Mononuclear cell (primary cell): Measurements from ENCODE around the gene NACA2. TPM values are rescaled to one million over a fixed set of nuclear protein-coding genes. Genes with fewer than 3 reads are reported as not detected.
"Not testable (repeated sequence)": the region's sequence is repeated elsewhere in the genome, so short reads cannot be mapped to it uniquely, and the experiment has no call there.

Experiments
- H3K27me3 ChIP-seq: 2 replicates; pipeline ENCODE4 v1.6.0; 2011; ENCODE audit warnings: low read length, control low read depth; ENCODE audit not compliant: insufficient read depth
- H3K4me1 ChIP-seq: 2 replicates; pipeline ENCODE4 v1.5.1; 2011; ENCODE audit warnings: mild to moderate bottlenecking, low read length, control low read depth; ENCODE audit not compliant: insufficient read depth
- H3K4me3 ChIP-seq: 2 replicates; pipeline ENCODE4 v1.5.1; 2011; ENCODE audit warnings: mild to moderate bottlenecking, low read length, moderate library complexity
- H3K9me3 ChIP-seq: 2 replicates; pipeline ENCODE4 v1.5.1; 2011; ENCODE audit warnings: low read depth, mild to moderate bottlenecking, control low read depth, low read length
- total RNA-seq: library from RNA; depleted of rRNA; stranded (reverse); fragments of >200 nt; gene quantifications from one replicate; pipeline ENCODE4 v1.2.3, GENCODE V29; 2012

NACA2 gene
- total RNA-seq, 1 donor = 0.31 TPM

DNA sequence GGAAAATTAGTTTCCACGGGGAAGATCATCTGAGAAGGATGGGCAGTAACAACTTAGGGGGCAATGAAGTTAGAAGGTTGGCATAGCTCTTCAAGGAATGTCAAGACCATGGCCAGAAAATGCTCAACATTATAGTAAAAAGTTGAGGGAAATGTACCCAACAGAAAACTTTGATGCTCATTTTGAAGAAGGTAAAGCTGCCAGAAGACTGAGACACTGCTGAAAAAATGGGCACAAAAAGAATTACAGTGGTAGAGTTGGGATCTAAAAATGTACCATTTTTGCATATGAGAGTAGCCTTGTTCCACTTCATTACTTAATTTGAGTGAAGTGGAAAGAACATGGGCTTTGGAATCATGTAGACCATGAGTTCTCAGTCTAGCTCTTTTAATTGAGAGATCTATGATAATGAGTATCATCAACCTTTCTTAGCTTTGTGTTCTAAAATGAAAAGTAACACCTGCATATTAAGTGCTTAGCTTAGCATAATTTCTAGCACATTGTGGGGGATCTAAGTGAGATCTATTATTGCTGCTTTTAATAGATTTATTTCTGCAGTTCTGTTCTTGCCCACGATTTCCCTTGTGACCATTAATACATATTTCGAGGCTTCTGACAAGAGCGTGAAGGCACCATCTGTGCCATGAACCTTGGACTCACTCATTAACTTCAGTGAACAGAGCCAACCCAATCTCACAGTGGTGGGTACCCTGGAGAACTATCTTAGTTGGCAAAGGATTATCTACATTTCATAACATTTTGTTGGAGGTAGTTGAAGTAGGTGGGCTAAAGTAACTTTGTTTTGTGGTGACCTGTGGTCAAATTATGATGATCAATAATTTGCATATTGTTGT is 3.0 kb downstream of the NACA2 start:
- Histone ChIP-seq H3K9me3 (no peaks in the 10 kb centered on the region), H3K4me1 (no peaks in the 10 kb centered on the region), H3K4me3 (no peak overlapping the region), H3K27me3 (no peaks in the 10 kb centered on the region)

DNA sequence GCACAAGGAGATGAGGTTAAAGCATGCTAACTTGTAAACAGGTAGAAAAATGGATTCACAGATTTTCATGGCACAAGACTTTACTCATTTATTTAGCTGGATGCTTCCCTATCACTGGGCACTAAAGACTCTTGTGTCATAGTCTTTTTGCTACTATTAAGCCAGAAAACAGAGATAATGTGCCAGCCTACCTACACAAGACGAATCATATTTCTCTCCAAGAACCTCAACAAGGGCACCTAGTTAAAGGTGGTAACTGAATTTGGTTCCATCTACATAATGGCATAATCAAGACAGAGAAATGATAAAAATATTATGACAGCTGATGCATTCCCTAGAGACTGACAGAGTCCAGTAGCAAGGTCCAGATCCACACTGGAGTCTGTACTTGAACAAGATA is 3.8 kb downstream of the NACA2 start:
- Histone ChIP-seq H3K4me1 (no peaks in the 10 kb centered on the region), H3K27me3 (no peaks in the 10 kb centered on the region), H3K9me3 (no peaks in the 10 kb centered on the region), H3K4me3 (no peak overlapping the region)

DNA sequence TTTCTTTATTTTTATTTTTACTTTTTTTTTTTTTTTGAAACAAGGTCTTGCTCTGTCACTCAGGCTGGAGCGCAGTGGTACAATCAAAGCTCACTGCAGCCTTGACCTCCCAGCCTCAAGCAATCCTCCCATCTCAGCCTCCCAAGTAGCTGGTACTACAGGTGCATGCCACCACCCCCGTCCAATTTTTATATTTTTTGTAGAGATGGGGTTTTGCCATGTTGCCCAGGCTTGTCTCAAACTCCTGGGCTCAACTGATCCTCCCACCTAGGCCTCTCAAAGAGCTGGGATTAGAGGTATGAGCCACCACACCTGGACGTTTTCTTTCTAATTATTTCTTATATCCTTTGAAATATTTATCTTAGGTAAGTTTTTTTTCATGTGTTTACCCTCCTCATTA is 4.4 kb downstream of the NACA2 start:
- H3K27me3 ChIP-seq, H3K9me3 ChIP-seq, H3K4me3 ChIP-seq, H3K4me1 ChIP-seq: not testable (repeated sequence)

DNA sequence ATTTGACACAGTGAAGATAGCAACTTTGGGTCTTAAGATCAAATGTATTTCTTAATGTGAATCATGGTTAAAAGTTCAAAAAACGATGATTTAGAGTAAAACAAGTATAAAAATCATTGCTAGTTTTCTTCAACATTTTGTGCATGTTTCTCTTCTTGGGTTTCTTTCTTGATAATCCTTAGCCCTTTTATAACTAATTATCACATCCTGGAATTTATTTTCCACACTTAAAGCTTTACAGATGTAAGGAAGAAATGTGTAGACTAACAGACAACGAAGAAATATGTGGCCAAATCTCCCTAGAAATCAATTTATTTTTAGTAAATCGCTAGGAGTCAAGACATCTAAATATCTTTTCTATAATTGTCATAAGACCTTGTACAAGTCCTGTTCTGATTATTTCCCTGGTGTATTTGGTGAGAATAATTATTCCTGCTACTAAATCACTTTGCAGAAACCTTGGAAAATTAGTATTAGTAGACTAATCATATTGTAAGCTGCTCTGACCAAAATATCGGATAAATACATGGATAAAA is 4.9 kb downstream of the NACA2 start:
- H3K27me3 ChIP-seq = peaks cover 4% of the 10 kb centered on the region
- no peaks in the 10 kb centered on the region for H3K4me1 ChIP-seq
- no peak overlapping the region for H3K4me3 ChIP-seq
- no peaks in the 10 kb centered on the region for H3K9me3 ChIP-seq

DNA sequence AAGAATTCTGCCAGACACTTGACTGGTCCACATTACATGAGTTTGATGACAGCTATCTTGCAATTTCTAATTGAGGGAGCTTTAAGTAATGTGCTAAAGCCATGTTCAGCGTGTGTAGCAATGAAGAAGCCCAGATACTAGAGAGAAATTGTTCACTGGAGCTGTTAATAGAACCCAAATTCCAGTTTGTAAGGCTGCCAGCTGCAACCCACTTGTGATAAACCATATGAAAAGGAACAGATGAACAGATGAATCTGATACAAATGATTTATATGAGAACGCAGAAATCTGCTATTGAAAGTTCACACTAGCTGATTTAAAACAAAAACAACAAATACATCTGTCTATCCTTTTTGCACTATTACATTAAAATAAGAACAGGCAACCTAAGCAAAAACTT is 6.2 kb downstream of the NACA2 start:
- Histone ChIP-seq H3K4me3 (no peak overlapping the region), H3K9me3 (no peaks in the 10 kb centered on the region), H3K4me1 (no peaks in the 10 kb centered on the region), H3K27me3 (peaks cover 14% of the 10 kb centered on the region)

DNA sequence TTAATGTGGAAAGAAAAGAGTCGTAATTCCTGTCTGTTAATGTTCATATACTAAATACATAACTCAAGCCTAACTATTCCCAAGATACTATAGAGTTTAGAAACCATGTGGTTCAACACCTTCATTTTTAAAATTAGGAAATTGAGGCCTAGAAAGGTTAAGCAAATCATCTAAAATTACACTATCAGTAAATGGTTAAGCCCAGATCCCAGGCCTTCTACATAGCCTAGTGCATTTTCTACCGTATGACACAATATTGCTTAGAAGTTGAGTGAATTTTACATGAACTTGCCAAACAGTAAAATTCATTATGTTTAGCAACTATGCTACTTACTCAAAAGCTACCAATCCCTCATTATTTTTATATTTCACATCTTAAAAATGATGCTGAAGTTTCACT is 6.8 kb downstream of the NACA2 start:
- peaks cover 17% of the 10 kb centered on the region for H3K27me3 ChIP-seq
- H3K4me3 ChIP-seq = no peak overlapping the region

DNA sequence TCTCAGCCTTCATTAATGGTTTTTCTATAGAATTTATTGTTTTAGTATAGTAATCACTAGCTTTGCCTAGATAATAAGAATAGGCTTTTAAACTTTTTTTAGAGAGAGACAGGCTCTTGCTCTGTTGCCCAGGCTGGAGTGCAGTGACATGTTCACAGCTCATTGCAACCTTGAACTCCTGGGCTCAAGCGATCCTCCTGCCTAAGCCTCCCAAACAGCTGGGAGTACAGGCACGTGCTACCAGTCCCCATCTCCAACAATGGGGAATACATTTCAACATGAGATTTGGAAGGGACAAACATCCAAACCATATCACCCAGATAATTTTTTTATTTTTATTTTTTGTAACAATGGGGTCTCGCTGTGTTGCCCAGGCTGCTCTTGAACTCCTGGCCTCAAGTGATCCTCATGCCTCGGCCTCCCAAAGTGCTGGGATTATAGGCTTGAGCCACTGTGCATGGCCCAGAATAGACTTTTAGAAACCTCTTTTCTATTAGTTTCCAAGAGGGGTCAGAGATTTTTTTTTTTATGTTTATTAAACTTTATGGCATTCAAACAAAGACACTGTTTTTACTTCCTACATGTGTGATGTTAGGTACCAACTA is 7.3 kb downstream of the NACA2 start:
- no peaks in the 10 kb centered on the region for H3K4me1 ChIP-seq
- no peak overlapping the region for H3K4me3 ChIP-seq
- no peaks in the 10 kb centered on the region for H3K9me3 ChIP-seq
- H3K27me3 ChIP-seq = peaks cover 19% of the 10 kb centered on the region

More for the DNA sequence above, 6.8 kb downstream of the NACA2 start:
- no peaks in the 10 kb centered on the region for H3K9me3 ChIP-seq
- H3K4me1 ChIP-seq = no peaks in the 10 kb centered on the region

DNA sequence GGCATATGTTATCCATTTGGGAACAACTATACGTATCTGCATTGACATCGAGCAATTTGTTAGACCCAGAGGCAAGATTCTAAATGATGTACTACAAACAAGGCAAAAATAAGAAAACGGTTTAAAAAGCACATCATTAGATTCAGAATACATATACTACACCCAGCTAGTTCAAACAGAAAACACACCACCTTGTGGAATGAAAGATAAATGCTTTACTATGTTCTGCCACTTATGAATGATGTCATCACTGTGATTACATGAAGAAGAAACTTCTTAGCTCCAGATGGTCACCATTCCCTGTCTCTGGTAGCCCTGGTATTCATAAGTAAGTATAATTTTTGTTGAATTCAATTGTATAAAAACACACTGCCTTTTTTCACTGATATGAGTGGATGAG is 7.8 kb downstream of the NACA2 start:
- Histone ChIP-seq H3K9me3 (no peaks in the 10 kb centered on the region), H3K27me3 (peaks cover 23% of the 10 kb centered on the region), H3K4me1 (no peaks in the 10 kb centered on the region), H3K4me3 (no peak overlapping the region)

DNA sequence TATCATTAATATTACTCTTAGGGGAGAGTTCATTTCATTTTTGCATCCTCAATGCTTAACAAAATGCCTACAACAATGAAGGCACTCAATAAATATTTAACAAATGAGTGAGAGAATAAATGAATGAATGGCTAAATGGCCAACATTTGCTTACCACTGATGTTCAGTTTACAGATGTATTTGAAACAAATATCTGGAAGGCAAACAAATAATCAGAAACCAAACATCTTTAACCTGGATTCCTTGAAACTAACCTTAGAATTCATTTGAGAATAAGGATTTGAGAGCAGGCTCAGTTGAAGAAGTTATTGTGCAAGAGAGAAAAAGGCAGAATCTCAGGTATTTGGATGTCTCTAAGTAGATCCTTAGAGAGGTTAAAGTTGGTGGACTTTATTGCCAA is 8.4 kb downstream of the NACA2 start:
- H3K4me3 ChIP-seq = no peak overlapping the region
- H3K27me3 ChIP-seq = peaks cover 27% of the 10 kb centered on the region
- no peaks in the 10 kb centered on the region for H3K9me3 ChIP-seq
- H3K4me1 ChIP-seq = no peaks in the 10 kb centered on the region

DNA sequence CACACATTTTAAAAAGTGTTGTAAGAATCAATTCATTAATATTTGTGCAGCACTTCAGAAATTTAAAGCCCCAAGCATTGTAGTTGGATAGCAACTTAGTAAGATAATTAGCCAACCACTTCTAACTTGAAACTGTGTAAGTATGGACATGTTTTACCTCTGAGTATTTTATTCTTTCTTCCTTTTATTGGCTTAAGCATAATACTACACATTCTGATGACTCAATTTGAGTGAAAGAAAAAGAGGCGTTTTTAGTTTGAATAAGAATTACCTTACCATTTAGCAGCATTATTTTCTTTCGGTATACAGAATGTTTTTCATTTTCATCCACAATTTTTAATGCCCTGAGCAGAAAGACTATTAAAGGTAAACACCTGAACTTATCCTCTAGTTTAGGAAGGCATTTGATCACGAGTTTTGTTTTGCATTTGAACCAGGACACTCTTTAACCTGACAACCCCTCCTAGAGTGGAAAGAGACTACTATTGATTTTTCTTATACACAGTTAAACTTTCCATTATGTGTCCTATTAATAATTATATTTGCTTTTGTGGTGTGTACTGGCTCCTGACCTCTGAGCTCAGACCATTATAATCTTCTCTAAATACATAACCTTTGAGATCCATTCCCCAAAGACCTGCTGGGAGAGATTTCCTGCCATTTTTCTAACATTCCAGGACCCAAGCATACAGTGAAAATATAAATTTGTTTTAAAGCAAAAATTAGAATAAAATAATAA is 9.2 kb downstream of the NACA2 start:
- Histone ChIP-seq H3K4me3 (no peak overlapping the region), H3K9me3 (no peaks in the 10 kb centered on the region), H3K27me3 (peaks cover 27% of the 10 kb centered on the region), H3K4me1 (no peaks in the 10 kb centered on the region)

DNA sequence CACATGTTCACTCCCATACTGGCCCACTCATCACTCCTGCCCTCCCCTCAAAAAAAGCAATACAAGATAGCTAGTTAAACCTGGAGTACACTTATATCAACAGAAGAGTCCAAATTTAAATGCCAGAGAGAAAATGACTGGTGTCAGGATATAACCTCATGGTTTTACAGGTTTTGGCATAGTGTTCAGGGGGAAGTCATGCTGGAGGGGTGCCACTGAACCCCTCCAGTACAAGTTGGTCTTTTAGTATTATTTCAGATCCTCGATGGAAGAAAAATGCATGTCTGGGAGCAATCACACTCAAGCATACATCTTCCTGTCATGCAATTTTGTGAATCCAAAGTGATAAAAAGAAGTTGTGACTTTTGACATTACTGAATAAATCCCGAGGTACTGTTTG is 10.5 kb downstream of the NACA2 start:
- peaks cover 27% of the 10 kb centered on the region for H3K27me3 ChIP-seq
- no peaks in the 10 kb centered on the region for H3K4me1 ChIP-seq
- no peak overlapping the region for H3K4me3 ChIP-seq
- H3K9me3 ChIP-seq = no peaks in the 10 kb centered on the region

DNA sequence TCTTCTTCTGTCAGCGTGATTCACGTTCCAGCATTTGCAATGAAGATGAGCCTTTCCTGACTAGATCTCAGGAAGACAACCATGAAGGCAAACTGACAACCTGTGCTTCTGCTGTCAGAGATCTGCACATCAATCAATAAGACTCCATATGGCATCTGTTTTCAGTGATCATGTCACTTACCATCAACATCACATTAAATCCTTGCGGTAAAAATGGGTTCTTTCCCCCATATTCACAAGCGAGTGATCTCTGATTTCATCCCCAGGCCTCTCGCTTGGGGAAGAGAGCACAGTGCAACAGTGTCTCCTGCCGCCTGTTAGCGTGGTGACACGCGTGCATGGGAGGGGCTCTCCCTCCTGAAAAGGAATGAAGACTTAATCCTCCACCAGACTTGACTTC is 11.1 kb downstream of the NACA2 start:
- H3K27me3 ChIP-seq = peaks cover 31% of the 10 kb centered on the region
- H3K9me3 ChIP-seq = no peaks in the 10 kb centered on the region
- no peaks in the 10 kb centered on the region for H3K4me1 ChIP-seq
- no peak overlapping the region for H3K4me3 ChIP-seq

DNA sequence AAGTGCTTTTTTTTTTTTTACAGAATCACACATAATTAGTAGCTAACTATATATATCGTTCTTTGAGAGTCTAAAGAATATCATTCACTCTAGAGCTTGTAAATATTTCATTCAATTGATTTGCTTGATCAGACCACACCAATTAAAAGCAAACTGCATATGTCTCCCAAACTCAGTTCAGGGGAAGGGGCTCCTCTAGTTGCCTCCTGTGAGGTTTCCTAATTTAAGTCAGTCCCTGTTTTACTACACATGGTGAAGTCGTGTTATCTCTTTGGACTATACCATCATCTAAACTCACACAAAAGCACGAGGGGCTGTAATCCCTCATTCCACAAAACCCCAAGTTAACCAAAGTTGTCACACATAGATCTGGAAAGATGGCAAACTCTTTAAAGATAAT is 11.7 kb downstream of the NACA2 start:
- no peaks in the 10 kb centered on the region for H3K4me1 ChIP-seq
- no peak overlapping the region for H3K4me3 ChIP-seq
- H3K27me3 ChIP-seq = peaks cover 31% of the 10 kb centered on the region
- H3K9me3 ChIP-seq = no peaks in the 10 kb centered on the region

DNA sequence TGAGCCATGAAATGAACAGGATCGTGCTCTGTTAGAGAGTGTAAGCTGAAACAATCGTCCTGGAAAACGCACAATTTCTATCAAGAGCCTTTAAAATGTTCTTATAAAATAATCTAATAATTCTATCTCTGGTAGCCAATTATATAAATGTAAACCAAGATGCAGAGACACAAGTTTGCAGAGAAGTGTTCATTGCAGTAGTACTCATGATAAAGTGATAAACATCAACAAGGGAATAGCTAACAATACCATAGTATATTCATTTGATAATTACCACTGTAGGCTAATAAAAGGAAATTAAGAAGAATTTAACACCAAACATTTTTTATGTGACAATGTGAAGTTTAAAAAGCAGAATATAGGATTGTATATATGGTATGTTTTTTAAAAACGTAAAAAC is 12.4 kb downstream of the NACA2 start:
- H3K4me3 ChIP-seq = no peak overlapping the region
- no peaks in the 10 kb centered on the region for H3K9me3 ChIP-seq
- peaks cover 31% of the 10 kb centered on the region for H3K27me3 ChIP-seq
- H3K4me1 ChIP-seq = no peaks in the 10 kb centered on the region

DNA sequence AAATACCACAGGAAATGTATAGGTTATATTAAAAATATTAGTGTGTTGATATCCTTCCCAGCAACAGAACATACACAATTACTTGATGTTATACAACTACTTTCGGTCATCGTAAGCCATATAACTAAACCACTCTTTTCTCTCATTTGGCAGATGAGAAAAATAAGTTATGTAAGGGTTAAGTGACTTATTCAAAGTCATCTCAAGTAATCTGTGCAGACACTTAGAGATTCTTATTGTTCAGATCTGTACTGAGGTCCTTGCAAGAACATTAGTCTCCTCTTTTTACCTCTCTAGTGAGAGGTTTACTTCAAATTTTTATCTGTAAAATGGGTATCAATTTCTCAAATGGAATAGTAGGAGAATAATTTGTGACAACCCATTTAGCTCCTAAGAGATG is 15.0 kb downstream of the NACA2 start:
- H3K27me3 ChIP-seq = peaks cover 26% of the 10 kb centered on the region
- H3K4me3 ChIP-seq = no peak overlapping the region
- H3K9me3 ChIP-seq = no peaks in the 10 kb centered on the region
- H3K4me1 ChIP-seq = no peaks in the 10 kb centered on the region
